Measurements from ENCODE around the gene DPP9. TPM values are rescaled to one million over a fixed set of nuclear protein-coding genes. Genes with fewer than 3 reads are reported as not detected.

DPP9 gene
- total RNA-seq, 2 experiments from 2014 or later, result 40.2 to 63.8 TPM

DNA sequence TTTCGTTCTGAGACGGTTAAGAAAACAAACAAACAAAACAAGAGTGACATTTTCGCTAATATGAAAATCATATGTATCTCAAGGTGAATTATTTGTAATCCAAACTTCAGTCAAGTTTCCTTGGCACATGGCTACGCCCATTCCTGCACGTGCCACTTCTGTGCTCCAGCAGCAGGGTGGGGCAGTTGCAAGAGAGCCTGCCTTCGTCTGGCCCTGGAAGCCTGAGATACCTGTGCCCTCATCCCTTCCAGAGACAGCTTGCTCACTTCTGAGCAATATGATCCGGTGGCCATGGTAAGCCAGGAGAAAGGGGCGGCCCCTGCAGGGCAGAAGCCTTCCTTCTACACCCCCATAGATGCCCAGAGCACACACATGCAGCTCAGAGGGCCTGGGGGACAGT is 22.1 kb downstream of the DPP9 start:
- BruUV-seq (replicated peaks), result no TSS peak

DNA sequence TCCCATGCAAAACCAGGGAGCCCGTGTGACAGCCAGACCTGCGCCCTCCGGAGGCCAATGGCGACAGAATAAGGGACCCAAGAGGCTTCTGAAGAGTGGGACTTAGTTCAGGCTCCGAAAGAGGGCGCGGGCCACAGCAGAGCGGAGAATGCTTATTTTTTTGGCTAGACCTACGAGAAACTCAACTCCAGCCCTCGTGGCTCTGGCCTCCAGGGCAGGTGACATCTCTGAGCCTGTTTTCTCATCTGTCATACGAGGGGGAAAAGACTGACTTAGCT is 23.0 kb downstream of the DPP9 start:
- TF ChIP-seq EZH2phosphoT487 (IDR thresholded peaks at IDR 0.05; ENCODE audit: borderline replicate concordance, low read depth, low read length), result no peak
- TF ChIP-seq, protein P1, sequence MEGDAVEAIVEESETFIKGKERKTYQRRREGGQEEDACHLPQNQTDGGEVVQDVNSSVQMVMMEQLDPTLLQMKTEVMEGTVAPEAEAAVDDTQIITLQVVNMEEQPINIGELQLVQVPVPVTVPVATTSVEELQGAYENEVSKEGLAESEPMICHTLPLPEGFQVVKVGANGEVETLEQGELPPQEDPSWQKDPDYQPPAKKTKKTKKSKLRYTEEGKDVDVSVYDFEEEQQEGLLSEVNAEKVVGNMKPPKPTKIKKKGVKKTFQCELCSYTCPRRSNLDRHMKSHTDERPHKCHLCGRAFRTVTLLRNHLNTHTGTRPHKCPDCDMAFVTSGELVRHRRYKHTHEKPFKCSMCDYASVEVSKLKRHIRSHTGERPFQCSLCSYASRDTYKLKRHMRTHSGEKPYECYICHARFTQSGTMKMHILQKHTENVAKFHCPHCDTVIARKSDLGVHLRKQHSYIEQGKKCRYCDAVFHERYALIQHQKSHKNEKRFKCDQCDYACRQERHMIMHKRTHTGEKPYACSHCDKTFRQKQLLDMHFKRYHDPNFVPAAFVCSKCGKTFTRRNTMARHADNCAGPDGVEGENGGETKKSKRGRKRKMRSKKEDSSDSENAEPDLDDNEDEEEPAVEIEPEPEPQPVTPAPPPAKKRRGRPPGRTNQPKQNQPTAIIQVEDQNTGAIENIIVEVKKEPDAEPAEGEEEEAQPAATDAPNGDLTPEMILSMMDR (conservative IDR thresholded peaks at IDR 0.05; ENCODE audit: low read length), result peak; percentile 30; the same call in 1 of the 2 replicates
- Histone ChIP-seq H3K36me3 (ENCODE audit: insufficient read depth, low read length) (peaks cover 85% of the 10 kb centered on the region), H3K4me1 (ENCODE audit: insufficient read depth, low read length, poor library complexity, severe bottlenecking) (no peaks in the 10 kb centered on the region), H2AFZ (ENCODE audit: low read length) (no peak overlapping the region), H3K9me2 (ENCODE audit: insufficient read depth, low read length) (no peaks in the 10 kb centered on the region), H3K9me3 (ENCODE audit: low read length) (no peaks in the 10 kb centered on the region), H4K20me1 (ENCODE audit: insufficient read depth, low read length) (no peaks in the 10 kb centered on the region), H3K4me2 (ENCODE audit: low read length) (no peak overlapping the region), H3K27ac (ENCODE audit: low read depth, low read length, poor library complexity, severe bottlenecking) (no peak overlapping the region), H3K79me2 (ENCODE audit: insufficient read depth, low read depth, low read length) (no peaks in the 10 kb centered on the region), H3K4me3 (ENCODE audit: low read depth, low read length, poor library complexity, severe bottlenecking) (no peak overlapping the region)
- CTCF ChIA-PET (ENCODE audit: unreplicated experiment), result no interaction called here
- DNase-seq (ENCODE audit: low spot score), result no peak
- intact Hi-C loops (cut with micrococcal nuclease; ENCODE audit: unreplicated experiment), result no loop called here
- BruUV-seq (replicated peaks), result no TSS peak
- POLR2A ChIA-PET, result no interaction called here

More for the DNA sequence above, 22.1 kb downstream of the DPP9 start:
- no peak for DNase-seq (ENCODE audit: low spot score)
- CTCF ChIA-PET (ENCODE audit: unreplicated experiment), result no interaction called here
- H4K20me1 ChIP-seq (ENCODE audit: insufficient read depth, low read length), result no peaks in the 10 kb centered on the region
- no peak overlapping the region for H3K4me2 ChIP-seq (ENCODE audit: low read length)
- peaks cover 80% of the 10 kb centered on the region for H3K36me3 ChIP-seq (ENCODE audit: insufficient read depth, low read length)
- POLR2A ChIA-PET, result interaction anchor here (0.6 kb wide), 1 partner anchor 1145 kb away, joined by 3 read pairs; no protein-coding TSS in a partner anchor
- H3K79me2 ChIP-seq (ENCODE audit: insufficient read depth, low read depth, low read length), result no peaks in the 10 kb centered on the region
- no peaks in the 10 kb centered on the region for H3K9me2 ChIP-seq (ENCODE audit: insufficient read depth, low read length)
- H3K27ac ChIP-seq (ENCODE audit: low read depth, low read length, poor library complexity, severe bottlenecking), result no peak overlapping the region
- intact Hi-C loops (cut with micrococcal nuclease; ENCODE audit: unreplicated experiment), result no loop called here
- H3K4me1 ChIP-seq (ENCODE audit: insufficient read depth, low read length, poor library complexity, severe bottlenecking), result no peaks in the 10 kb centered on the region
- no peak for TF ChIP-seq EZH2phosphoT487 (IDR thresholded peaks at IDR 0.05; ENCODE audit: borderline replicate concordance, low read depth, low read length)
- TF ChIP-seq, protein P1 (conservative IDR thresholded peaks at IDR 0.05; ENCODE audit: low read length), result no peak
- H2AFZ ChIP-seq (ENCODE audit: low read length), result no peak overlapping the region
- H3K9me3 ChIP-seq (ENCODE audit: low read length), result no peaks in the 10 kb centered on the region
- no peak overlapping the region for H3K4me3 ChIP-seq (ENCODE audit: low read depth, low read length, poor library complexity, severe bottlenecking)

DNA sequence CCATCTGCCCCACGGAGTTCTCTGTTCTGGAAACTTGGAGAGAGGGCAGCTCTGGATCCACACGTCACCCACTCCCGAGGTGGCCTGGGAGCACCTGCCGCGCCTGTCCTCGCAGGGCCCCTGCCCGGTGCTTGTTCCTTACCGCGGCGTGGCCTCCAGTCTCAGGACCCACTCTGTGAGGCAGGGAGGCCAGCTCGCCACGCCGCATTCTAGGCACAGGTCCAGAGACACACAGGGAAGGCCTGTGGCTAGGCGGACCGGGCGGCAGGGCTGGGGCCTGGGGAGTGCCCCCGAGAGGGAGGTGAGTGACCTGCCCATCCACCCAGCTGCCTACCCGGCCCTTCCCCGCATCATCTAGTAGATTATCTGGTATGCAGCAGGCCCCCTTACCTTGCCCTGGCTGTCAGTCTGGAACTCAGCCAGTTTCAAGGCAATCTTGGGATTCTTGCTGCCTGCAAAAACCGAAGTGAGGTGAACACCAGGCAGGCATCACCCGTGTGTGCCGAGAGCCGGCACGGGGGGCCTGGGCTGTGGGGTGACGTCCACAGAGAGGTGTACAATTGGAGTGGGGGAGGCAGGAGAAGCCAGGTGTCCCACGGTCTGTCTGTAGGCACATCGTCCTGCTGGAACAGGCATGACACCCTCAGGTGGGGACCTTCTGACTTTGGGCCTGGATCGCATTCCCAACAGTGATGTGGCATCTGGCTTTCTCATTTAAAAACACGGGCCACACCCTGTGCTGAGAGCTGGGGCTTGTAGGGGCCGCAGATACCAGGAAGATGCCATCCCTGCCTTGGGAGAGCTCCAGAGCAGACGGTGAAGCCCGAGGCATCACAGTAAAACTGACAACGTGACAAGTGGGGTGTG is 23.6 kb downstream of the DPP9 start:
- no peaks in the 10 kb centered on the region for H3K79me2 ChIP-seq (ENCODE audit: insufficient read depth, low read depth, low read length)
- H3K4me2 ChIP-seq (ENCODE audit: low read length), result no peak overlapping the region
- TF ChIP-seq, protein P1 (conservative IDR thresholded peaks at IDR 0.05; ENCODE audit: low read length), result no peak
- TF ChIP-seq EZH2phosphoT487 (IDR thresholded peaks at IDR 0.05; ENCODE audit: borderline replicate concordance, low read depth, low read length), result no peak
- H3K9me2 ChIP-seq (ENCODE audit: insufficient read depth, low read length), result no peaks in the 10 kb centered on the region
- no peaks in the 10 kb centered on the region for H4K20me1 ChIP-seq (ENCODE audit: insufficient read depth, low read length)
- H3K36me3 ChIP-seq (ENCODE audit: insufficient read depth, low read length), result peaks cover 85% of the 10 kb centered on the region
- no peaks in the 10 kb centered on the region for H3K4me1 ChIP-seq (ENCODE audit: insufficient read depth, low read length, poor library complexity, severe bottlenecking)
- no peak overlapping the region for H3K27ac ChIP-seq (ENCODE audit: low read depth, low read length, poor library complexity, severe bottlenecking)
- intact Hi-C loops (cut with micrococcal nuclease; ENCODE audit: unreplicated experiment), result no loop called here
- BruUV-seq (replicated peaks), result no TSS peak
- CTCF ChIA-PET (ENCODE audit: unreplicated experiment), result no interaction called here
- H3K9me3 ChIP-seq (ENCODE audit: low read length), result no peaks in the 10 kb centered on the region
- POLR2A ChIA-PET, result no interaction called here
- no peak overlapping the region for H2AFZ ChIP-seq (ENCODE audit: low read length)
- no peak overlapping the region for H3K4me3 ChIP-seq (ENCODE audit: low read depth, low read length, poor library complexity, severe bottlenecking)
- no peak for DNase-seq (ENCODE audit: low spot score)

Measured in OCI-LY7 (cell line).